Measurements from ENCODE around the gene STARD9. TPM values are rescaled to one million over a fixed set of nuclear protein-coding genes. Genes with fewer than 3 reads are reported as not detected.

The STARD9 gene
- total and polyA plus RNA-seq, 3 experiments from 2014 or later = 1.3 to 7.6 (median 6.5) TPM

DNA sequence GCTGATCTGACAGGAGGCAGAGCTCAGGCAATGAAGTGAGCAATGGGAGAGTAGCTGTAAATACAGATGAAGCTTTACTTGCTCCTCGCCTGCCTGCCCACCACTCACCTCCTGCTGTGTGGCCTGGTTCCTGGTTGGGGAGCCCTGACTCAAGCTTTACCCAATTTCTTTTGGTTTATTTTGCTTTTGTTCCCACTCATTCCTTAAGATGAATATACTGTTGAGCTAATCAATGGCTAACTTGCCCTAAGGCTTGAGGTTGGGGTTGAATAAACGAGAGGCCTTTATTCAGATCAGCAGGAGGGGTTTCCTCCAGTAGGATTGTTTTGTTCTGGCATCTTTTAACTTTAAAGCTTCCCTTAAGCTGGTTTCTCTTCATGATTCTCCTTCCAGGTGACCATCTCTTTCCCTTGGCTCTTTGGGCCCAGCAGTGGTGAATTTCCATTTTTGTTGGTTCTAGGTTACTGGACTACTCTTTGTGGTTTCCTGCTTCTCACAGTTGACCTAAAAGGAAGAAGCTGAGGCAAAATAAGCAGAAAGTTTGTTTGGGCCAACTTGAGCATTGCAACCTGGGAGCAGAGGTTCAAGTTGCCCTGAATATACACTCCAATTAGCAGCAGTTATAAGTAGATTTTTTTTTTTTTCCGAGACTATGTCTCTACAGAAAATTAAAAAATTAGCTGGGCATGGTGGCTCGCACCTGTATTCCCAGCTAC is 44.4 kb downstream of the STARD9 start:
- POLR2A ChIA-PET = interaction anchor here (0.7 kb wide), 1 partner anchor 94 kb away, joined by 5 read pairs; no protein-coding TSS in a partner anchor
- Mint-ChIP-seq H3K27ac (peak overlapping the region in 2 of 8 donors; percentile 34 to 44), H3K4me3 (no peak overlapping the region), H3K4me1 (peaks cover 2 to 4% (median 4%) of the 10 kb centered on the region in 3 donors), H3K27me3 (no peaks in the 10 kb centered on the region), H3K9me3 (no peaks in the 10 kb centered on the region), H3K36me3 (peaks cover 0 to 3% (median 2%) of the 10 kb centered on the region in 3 donors)
- CTCF ChIA-PET = interaction anchor here (1.1 kb wide), 1 partner anchor 9 kb away, joined by 4 read pairs; no protein-coding TSS in a partner anchor
- H3K9me3 ChIP-seq (ENCODE audit: low read length) = no peaks in the 10 kb centered on the region
- H3K27ac ChIP-seq (ENCODE audit: low read depth, low read length) = no peak overlapping the region
- H3K4me1 ChIP-seq (ENCODE audit: insufficient read depth, low read length) = no peaks in the 10 kb centered on the region
- no peak for DNase-seq
- H3K27me3 ChIP-seq (ENCODE audit: insufficient read depth, low read length, poor library complexity, severe bottlenecking) = no peaks in the 10 kb centered on the region
- no peak overlapping the region for H3K4me3 ChIP-seq (ENCODE audit: low read length)
- H3K36me3 ChIP-seq (ENCODE audit: insufficient read depth, low read length) = no peaks in the 10 kb centered on the region

DNA sequence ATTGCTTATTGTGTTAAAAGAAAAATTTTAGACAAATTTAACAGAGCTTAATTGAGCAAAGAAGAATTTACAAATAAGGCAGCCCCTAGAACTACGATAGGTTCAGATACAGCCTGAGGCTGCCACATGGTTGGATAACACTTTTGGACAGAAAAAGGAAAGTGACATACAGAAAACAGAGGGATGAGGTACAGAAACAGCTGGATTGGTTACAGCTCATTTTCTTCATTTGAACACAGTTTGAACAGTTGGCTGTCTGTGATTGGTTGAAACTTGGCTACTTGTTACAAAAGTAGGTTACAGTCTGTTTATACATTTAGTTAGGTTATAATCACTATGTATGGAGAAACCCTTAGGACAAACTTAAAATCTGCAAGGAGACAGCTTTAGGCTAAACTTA is 46.0 kb downstream of the STARD9 start:
- Mint-ChIP-seq H3K4me3 (no peak overlapping the region), H3K27ac (no peak overlapping the region), H3K9me3 (no peaks in the 10 kb centered on the region), H3K36me3 (peaks cover 0 to 3% (median 2%) of the 10 kb centered on the region in 3 donors), H3K4me1 (peaks cover 2 to 4% (median 4%) of the 10 kb centered on the region in 3 donors), H3K27me3 (no peaks in the 10 kb centered on the region)
- Histone ChIP-seq H3K27me3 (ENCODE audit: insufficient read depth, low read length, poor library complexity, severe bottlenecking) (no peaks in the 10 kb centered on the region), H3K27ac (ENCODE audit: low read depth, low read length) (no peak overlapping the region), H3K4me1 (ENCODE audit: insufficient read depth, low read length) (no peaks in the 10 kb centered on the region), H3K4me3 (ENCODE audit: low read length) (no peak overlapping the region), H3K9me3 (ENCODE audit: low read length) (no peaks in the 10 kb centered on the region), H3K36me3 (ENCODE audit: insufficient read depth, low read length) (no peaks in the 10 kb centered on the region)
- POLR2A ChIA-PET = no interaction called here
- no peak for DNase-seq
- CTCF ChIA-PET = no interaction called here

DNA sequence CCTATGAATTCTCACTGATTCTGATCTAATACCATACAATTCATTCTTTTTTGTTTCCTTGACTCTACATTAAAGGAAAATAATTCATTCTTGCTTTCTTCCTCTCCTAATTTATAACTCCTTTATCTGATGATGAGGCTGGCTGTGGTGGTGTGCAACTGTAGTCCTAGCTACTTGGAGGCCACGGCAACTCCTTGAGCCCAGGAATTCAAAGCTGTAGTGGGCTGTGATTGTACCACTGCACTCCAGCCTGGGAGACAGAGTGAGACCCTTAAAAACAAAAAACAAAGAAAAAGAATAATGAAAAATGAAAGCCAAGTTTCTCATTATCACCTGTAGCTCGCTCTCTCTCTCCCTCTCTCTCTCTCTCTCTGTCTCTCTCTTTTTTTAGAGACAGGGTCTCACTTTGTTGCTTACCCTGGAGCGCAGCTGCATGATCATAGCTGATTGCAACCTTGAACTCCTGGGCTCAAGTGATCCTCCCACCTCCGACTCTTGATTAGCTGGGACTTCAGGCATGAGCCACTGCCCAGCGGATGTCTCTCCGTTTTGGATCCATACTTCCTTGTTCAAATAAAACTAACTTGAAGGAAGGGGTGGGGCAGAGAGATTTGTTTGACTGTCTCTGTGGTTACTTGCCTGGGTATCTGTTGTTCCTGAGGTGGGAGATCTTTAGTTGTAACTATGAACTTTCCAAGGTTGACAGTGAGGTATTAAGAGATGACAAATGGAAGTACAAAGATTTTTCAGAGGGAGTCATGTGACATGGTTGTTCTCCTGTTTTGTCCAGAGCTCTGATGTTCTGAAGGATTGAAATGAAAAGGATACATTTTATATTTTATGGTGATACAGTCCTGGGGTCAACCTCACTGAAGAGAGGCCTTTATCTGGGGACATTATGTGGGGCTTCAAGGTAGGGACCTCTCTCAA is 46.9 kb downstream of the STARD9 start:
- H3K4me1 Mint-ChIP-seq = peaks cover 2 to 4% (median 4%) of the 10 kb centered on the region in 3 donors
- H3K9me3 ChIP-seq (ENCODE audit: low read length) = no peaks in the 10 kb centered on the region
- no peak overlapping the region for H3K4me3 ChIP-seq (ENCODE audit: low read length)
- peak overlapping the region in 1 of 8 donors; percentile 18 for H3K27ac Mint-ChIP-seq
- no peaks in the 10 kb centered on the region for H3K9me3 Mint-ChIP-seq
- POLR2A ChIA-PET = no interaction called here
- H3K4me1 ChIP-seq (ENCODE audit: insufficient read depth, low read length) = no peaks in the 10 kb centered on the region
- no peak for DNase-seq
- H3K4me3 Mint-ChIP-seq = no peak overlapping the region
- H3K27me3 Mint-ChIP-seq = no peaks in the 10 kb centered on the region
- peaks cover 0 to 3% (median 2%) of the 10 kb centered on the region in 3 donors for H3K36me3 Mint-ChIP-seq
- no peak overlapping the region for H3K27ac ChIP-seq (ENCODE audit: low read depth, low read length)
- H3K27me3 ChIP-seq (ENCODE audit: insufficient read depth, low read length, poor library complexity, severe bottlenecking) = no peaks in the 10 kb centered on the region
- CTCF ChIA-PET = no interaction called here
- no peaks in the 10 kb centered on the region for H3K36me3 ChIP-seq (ENCODE audit: insufficient read depth, low read length)

DNA sequence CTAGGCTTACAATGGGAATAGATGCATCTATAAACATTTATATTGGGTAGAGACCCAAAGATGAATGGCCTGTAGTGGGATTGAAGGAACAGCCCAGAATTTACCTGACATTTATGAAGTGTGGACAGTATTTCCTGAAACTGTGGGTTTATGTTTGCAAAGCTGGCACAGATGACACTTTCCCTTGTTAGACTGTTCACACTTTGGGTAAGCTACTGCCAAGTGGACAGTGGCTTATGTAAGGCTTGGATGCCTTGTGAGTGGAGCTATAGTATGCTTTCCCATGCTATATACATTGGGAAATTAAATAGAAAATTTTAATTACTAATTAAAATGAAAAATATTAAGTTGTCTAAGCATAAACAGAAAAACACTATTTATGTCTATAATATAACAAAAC is 48.5 kb downstream of the STARD9 start:
- Mint-ChIP-seq H3K9me3 (no peaks in the 10 kb centered on the region), H3K4me3 (no peak overlapping the region), H3K4me1 (peaks cover 2 to 4% (median 4%) of the 10 kb centered on the region in 3 donors), H3K27ac (no peak overlapping the region), H3K27me3 (no peaks in the 10 kb centered on the region), H3K36me3 (peaks cover 0 to 2% (median 0%) of the 10 kb centered on the region in 3 donors)
- H3K27ac ChIP-seq (ENCODE audit: low read depth, low read length) = no peak overlapping the region
- no peak overlapping the region for H3K4me3 ChIP-seq (ENCODE audit: low read length)
- no peak for DNase-seq
- H3K9me3 ChIP-seq (ENCODE audit: low read length) = no peaks in the 10 kb centered on the region
- CTCF ChIA-PET = no interaction called here
- no peaks in the 10 kb centered on the region for H3K4me1 ChIP-seq (ENCODE audit: insufficient read depth, low read length)
- H3K27me3 ChIP-seq (ENCODE audit: insufficient read depth, low read length, poor library complexity, severe bottlenecking) = no peaks in the 10 kb centered on the region
- no peaks in the 10 kb centered on the region for H3K36me3 ChIP-seq (ENCODE audit: insufficient read depth, low read length)
- POLR2A ChIA-PET = no interaction called here

DNA sequence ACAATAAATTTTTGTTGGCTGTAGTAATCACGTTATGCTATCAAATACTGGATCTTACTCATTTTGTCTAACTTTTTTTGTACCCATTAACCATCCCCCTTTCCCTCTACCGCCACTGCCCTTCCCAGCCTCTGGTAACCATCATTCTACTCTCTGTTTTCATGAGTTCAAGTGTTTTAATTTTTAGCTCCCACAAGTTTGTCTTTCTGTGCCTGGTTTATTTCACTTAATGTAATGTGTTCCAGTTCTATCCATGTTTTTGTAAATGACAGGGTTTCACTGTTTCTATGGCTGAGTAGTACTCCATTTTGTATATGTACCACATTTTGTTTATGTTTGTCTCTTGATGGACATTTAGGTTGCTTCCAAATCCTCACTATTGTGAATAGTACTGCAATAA is 52.1 kb downstream of the STARD9 start:
- H3K27me3 ChIP-seq (ENCODE audit: insufficient read depth, low read length, poor library complexity, severe bottlenecking) = no peaks in the 10 kb centered on the region
- CTCF ChIA-PET = no interaction called here
- no peaks in the 10 kb centered on the region for H3K27me3 Mint-ChIP-seq
- no peak overlapping the region for H3K27ac Mint-ChIP-seq
- no peak overlapping the region for H3K27ac ChIP-seq (ENCODE audit: low read depth, low read length)
- no peaks in the 10 kb centered on the region for H3K9me3 Mint-ChIP-seq
- no peaks in the 10 kb centered on the region for H3K4me1 Mint-ChIP-seq
- POLR2A ChIA-PET = no interaction called here
- no peak overlapping the region for H3K4me3 Mint-ChIP-seq
- H3K4me3 ChIP-seq (ENCODE audit: low read length) = no peak overlapping the region
- H3K4me1 ChIP-seq (ENCODE audit: insufficient read depth, low read length) = no peaks in the 10 kb centered on the region
- no peaks in the 10 kb centered on the region for H3K9me3 ChIP-seq (ENCODE audit: low read length)
- H3K36me3 ChIP-seq (ENCODE audit: insufficient read depth, low read length) = no peaks in the 10 kb centered on the region
- DNase-seq = no peak
- peaks cover 0 to 6% (median 3%) of the 10 kb centered on the region in 3 donors for H3K36me3 Mint-ChIP-seq

DNA sequence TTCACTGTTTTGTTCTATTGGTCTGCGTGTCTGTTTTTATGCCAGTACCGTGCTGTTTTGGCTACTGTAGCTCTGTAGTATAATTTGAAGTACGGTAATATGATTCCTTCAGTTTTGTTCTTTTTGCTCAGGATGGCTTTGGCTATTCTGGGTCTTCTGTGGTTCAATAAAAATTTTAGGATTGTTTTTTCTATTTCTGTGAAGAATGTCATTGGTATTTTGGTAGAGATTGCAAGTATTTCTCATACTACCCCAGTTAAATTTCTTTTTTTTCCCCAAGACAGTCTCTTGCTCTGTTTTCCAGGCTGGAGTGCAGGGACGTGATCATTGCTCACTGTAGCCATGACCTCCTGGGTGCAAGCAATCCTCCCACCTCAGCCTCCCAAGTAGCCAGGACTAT is 53.4 kb downstream of the STARD9 start:
- POLR2A ChIA-PET = no interaction called here
- Mint-ChIP-seq H3K27ac (peak overlapping the region in 1 of 8 donors; percentile 89), H3K4me1 (no peaks in the 10 kb centered on the region), H3K27me3 (no peaks in the 10 kb centered on the region), H3K4me3 (no peak overlapping the region), H3K36me3 (peaks cover 0 to 10% (median 4%) of the 10 kb centered on the region in 3 donors), H3K9me3 (no peaks in the 10 kb centered on the region)
- Histone ChIP-seq H3K4me1 (ENCODE audit: insufficient read depth, low read length) (no peaks in the 10 kb centered on the region), H3K27ac (ENCODE audit: low read depth, low read length) (no peak overlapping the region), H3K36me3 (ENCODE audit: insufficient read depth, low read length) (no peaks in the 10 kb centered on the region), H3K27me3 (ENCODE audit: insufficient read depth, low read length, poor library complexity, severe bottlenecking) (no peaks in the 10 kb centered on the region), H3K9me3 (ENCODE audit: low read length) (no peaks in the 10 kb centered on the region), H3K4me3 (ENCODE audit: low read length) (no peak overlapping the region)
- DNase-seq = no peak
- CTCF ChIA-PET = interaction anchor here (1.2 kb wide), 1 partner anchor 28 kb away, joined by 4 read pairs; no protein-coding TSS in a partner anchor

DNA sequence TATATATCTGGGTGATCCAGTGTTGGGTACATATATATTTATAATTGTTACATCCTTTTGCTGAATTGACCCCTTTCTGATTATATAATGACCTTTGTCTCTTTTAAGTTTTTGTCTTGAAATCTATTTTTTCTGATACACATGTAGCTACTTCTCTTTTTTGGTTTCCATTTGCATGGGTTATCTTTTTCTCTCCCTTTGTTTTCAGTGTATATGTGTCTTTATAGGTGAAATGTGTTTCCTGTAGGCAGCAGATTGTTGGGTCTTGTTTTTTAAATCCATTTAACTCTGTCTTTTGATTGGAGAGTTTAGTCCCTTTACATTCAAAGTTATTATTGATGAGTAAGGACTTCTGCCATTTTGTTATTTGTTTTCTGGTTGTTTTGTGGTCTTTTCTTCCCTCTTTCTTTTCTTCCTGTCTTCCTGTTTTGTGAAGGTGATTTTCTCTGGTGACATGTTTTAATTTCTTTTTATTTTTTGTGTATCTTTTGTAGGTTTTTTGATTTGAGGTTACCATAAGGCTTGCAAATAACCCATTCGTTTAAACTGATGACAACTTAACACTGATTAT is 56.8 kb downstream of the STARD9 start:
- Mint-ChIP-seq H3K4me3 (no peak overlapping the region), H3K27me3 (no peaks in the 10 kb centered on the region), H3K27ac (no peak overlapping the region), H3K4me1 (no peaks in the 10 kb centered on the region), H3K9me3 (no peaks in the 10 kb centered on the region), H3K36me3 (peaks cover 3 to 22% (median 8%) of the 10 kb centered on the region in 3 donors)
- Histone ChIP-seq H3K9me3 (ENCODE audit: low read length) (no peaks in the 10 kb centered on the region), H3K4me1 (ENCODE audit: insufficient read depth, low read length) (no peaks in the 10 kb centered on the region), H3K27ac (ENCODE audit: low read depth, low read length) (no peak overlapping the region), H3K36me3 (ENCODE audit: insufficient read depth, low read length) (no peaks in the 10 kb centered on the region), H3K4me3 (ENCODE audit: low read length) (no peak overlapping the region), H3K27me3 (ENCODE audit: insufficient read depth, low read length, poor library complexity, severe bottlenecking) (no peaks in the 10 kb centered on the region)
- ChIA-PET POLR2A (no interaction called here), CTCF (no interaction called here)
- no peak for DNase-seq

DNA sequence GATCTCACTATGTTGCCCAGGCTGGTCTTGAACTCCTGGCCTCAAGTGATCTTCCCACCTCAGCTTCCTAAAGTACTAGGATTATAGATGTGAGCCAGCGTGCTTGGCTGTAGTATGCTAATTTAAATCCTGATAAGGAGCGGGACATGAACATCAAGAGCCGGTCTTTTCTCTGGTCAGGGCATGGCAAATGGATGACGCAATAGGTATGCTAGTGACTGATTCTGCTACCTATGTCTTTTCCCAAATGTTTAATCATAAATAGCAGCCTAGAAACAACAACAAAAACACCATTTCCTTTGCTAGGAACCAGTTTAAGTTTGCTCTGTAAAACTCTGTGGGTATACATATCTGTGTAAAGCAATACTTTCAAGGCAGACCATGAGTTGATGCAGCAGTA is 64.7 kb downstream of the STARD9 start:
- DNase-seq = no peak
- Mint-ChIP-seq H3K36me3 (peaks cover 3 to 30% (median 12%) of the 10 kb centered on the region in 3 donors), H3K9me3 (no peaks in the 10 kb centered on the region), H3K27me3 (no peaks in the 10 kb centered on the region), H3K4me1 (no peaks in the 10 kb centered on the region), H3K4me3 (no peak overlapping the region), H3K27ac (no peak overlapping the region)
- Histone ChIP-seq H3K4me3 (ENCODE audit: low read length) (no peak overlapping the region), H3K9me3 (ENCODE audit: low read length) (no peaks in the 10 kb centered on the region), H3K36me3 (ENCODE audit: insufficient read depth, low read length) (no peaks in the 10 kb centered on the region), H3K27ac (ENCODE audit: low read depth, low read length) (no peak overlapping the region), H3K4me1 (ENCODE audit: insufficient read depth, low read length) (no peaks in the 10 kb centered on the region), H3K27me3 (ENCODE audit: insufficient read depth, low read length, poor library complexity, severe bottlenecking) (no peaks in the 10 kb centered on the region)
- CTCF ChIA-PET = no interaction called here
- POLR2A ChIA-PET = no interaction called here
